Loucy (cell line): ENCODE data around the gene GSTP1.

Source experiments
- EZH2phosphoT487 ChIP-seq: fragments of 200-600 bp; IDR thresholded peaks from 2 replicates; pipeline ENCODE4 v1.6.1; 2018; ENCODE audit warnings: antibody characterized with exemption, mild to moderate bottlenecking, moderate library complexity, borderline replicate concordance
- TF ChIP-seq, protein P1 (sequence below): fragments of 200-600 bp; sonication (generic); conservative IDR thresholded peaks from 2 replicates; pipeline ENCODE4 v1.5.1; 2014; ENCODE audit warnings: mild to moderate bottlenecking, antibody characterized with exemption, low read length

- TF ChIP-seq, protein P1, sequence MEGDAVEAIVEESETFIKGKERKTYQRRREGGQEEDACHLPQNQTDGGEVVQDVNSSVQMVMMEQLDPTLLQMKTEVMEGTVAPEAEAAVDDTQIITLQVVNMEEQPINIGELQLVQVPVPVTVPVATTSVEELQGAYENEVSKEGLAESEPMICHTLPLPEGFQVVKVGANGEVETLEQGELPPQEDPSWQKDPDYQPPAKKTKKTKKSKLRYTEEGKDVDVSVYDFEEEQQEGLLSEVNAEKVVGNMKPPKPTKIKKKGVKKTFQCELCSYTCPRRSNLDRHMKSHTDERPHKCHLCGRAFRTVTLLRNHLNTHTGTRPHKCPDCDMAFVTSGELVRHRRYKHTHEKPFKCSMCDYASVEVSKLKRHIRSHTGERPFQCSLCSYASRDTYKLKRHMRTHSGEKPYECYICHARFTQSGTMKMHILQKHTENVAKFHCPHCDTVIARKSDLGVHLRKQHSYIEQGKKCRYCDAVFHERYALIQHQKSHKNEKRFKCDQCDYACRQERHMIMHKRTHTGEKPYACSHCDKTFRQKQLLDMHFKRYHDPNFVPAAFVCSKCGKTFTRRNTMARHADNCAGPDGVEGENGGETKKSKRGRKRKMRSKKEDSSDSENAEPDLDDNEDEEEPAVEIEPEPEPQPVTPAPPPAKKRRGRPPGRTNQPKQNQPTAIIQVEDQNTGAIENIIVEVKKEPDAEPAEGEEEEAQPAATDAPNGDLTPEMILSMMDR: no peak
- TF ChIP-seq EZH2phosphoT487: no peak
These were observed 13.2 kb downstream of the GSTP1 start for GRCh38 chr11:67596753-67597300.
